DMS53 (cell line): ENCODE measurements around the gene AMPD3.

ENCODE experiments used
- DNase-seq: peaks from one replicate; lab custom pipeline; 2025; lab: John Stamatoyannopoulos, UW

The AMPD3 gene

GRCh38 chr11:10488934-10489691 lies 34.0 kb downstream of the AMPD3 start:
- no peak for DNase-seq

GRCh38 chr11:10490032-10490397 lies 35.0 kb downstream of the AMPD3 start:
- no peak for DNase-seq

DNA sequence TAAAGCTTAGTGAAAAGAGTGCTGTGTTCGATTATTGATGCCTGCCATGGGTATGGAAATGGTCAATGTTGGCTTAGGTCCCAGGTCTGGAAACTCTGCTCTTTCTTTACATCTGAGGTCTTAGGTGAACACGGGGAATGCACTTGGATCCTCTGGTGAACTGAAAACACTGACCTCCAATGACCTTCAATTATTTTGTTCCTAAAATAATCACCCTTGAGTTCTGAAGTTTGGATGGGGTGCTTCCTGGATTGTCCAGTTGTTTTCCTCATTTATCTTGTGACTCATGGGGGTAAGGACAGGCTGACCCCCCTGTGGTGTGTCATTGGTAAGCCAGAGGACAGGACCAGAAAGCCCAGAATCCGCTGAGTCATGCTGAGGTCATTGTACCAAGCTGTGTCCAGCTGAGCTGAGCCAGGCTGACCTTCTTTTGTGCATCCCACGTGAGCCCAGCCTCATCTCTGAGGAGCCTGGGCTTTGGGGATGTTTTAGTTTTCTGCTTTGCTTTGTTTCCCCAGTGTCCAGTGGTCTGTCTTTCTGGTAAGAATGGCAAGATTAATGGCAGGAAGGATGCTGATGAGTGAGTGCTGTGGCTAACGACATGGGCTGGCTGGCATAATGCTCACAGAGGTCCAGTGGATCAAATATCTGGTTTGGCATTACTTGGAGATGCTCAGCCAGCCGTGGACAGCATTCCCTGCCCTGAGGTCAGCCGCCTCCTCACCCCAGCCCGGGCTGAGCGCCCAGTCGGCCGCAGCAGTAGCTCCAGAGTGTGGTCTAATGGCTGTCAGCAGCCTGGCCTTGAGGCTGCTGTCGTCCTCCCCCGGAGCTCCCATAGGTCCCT lies 35.6 kb downstream of the AMPD3 start:
- DNase-seq = peak; percentile 74

DNA sequence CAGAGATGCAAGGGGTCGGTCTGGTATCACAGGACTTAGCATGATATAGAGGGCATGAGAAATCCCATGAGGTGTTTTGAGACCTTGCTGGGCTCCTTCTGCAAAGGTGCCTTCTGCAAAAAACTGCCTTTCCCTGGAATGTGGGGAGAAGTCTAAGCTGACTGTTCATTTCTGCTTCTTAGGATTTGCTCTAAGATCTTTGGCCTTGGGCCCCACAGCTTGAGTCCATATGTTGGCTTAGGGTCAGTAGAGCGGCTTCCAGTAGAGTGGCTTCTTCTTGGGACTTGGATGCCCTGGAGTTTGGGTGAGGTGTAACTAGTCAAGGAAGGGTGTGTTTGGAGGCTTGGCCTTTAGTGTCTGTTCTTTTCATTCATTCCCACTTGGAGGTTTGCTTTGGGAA lies 37.0 kb downstream of the AMPD3 start:
- no peak for DNase-seq

DNA sequence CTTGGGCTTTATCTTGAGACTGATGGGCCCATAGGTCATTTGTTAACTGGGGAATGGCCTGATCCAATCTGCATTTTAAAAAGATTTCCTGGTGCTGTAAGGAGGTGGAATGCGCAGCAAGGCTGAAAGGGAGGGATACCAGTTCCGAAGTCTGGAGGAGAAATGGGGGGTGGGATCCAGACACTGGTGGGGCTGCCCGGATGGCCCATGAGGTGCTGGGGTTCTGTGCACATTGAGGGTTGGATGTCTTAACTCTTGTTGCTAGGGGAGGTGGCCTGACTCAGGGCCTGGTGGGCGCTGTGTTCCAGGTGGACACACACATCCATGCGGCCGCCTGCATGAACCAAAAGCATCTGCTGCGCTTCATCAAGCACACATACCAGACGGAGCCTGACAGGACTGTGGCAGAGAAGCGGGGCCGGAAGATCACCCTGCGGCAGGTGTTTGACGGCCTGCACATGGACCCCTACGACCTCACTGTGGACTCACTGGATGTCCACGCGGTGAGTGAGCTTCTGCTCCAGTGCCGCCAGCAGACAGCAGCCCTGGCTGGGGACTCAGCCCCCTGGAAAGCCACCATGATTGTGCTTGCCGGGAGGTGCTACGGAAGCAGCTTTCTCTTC lies 38.1 kb downstream of the AMPD3 start:
- DNase-seq = no peak

DNA sequence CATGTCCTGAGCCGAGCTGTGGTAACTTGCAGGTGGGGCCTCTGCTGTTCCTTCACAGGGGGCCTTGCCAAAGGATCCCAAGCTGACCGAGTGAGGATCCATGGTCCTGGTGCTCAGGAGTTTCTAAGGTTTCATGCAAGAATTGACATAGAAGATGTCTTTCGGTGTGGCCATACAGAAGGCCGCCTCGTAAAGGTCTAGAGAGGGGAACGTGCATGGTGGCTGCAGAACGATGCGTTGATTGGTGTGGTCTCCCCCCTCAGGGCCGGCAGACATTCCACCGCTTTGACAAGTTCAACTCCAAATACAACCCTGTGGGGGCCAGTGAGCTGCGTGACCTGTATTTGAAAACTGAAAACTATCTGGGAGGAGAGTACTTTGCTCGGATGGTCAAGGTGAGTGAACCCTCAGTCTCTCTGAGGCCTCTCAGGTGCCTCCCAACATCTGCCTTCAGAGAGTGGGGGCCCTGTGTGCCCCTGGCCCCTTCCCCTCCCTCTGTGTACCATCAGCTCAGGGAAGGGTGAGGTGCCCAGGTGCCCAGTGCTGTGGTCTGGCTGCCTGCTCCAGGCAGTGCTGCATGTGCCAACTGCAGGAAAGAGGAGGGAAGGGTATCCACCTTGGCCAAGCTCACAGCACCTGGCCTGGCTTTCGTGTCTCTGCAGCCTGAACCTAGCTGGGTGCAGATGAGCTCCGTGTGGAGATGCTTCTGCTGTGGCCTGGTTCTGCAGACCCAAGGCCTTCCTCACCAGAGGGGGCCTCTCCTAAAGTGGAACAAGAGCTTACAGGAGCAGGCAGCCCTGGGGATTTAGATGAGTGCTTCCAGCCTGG lies 39.8 kb downstream of the AMPD3 start:
- DNase-seq = no peak

- no peak for DNase-seq
These were observed 40.4 kb downstream of the AMPD3 start for GRCh38 chr11:10495464-10495786.

DNA sequence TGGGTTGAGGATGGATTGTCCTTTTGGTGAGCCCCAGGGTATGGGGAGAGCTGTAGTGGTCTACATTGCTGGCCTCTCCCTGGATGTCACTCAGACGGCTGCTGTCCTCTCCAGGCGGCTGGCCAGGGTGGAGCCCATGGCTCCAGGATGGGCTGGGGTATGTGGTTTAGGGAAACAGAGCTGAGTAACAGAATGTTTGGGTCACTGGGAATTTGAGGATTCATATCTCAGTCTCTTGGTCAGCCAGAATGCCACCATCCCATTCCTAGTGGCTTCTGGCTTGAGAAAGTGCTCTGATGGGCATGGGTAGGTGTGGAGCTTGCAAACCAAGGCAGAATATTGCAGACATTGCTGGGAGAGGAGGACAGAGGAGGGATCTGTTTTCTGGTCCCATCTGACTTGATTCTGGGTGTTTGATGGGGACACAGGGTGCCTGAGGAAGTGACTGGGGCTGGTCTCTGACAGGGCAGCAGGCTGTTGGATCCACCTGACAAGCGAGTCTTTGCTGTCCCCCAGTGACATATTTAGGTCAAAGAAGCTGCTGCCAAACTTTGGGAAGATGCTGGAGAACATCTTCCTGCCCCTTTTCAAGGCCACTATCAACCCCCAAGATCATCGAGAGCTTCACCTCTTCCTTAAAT lies 41.4 kb downstream of the AMPD3 start:
- no peak for DNase-seq

DNA sequence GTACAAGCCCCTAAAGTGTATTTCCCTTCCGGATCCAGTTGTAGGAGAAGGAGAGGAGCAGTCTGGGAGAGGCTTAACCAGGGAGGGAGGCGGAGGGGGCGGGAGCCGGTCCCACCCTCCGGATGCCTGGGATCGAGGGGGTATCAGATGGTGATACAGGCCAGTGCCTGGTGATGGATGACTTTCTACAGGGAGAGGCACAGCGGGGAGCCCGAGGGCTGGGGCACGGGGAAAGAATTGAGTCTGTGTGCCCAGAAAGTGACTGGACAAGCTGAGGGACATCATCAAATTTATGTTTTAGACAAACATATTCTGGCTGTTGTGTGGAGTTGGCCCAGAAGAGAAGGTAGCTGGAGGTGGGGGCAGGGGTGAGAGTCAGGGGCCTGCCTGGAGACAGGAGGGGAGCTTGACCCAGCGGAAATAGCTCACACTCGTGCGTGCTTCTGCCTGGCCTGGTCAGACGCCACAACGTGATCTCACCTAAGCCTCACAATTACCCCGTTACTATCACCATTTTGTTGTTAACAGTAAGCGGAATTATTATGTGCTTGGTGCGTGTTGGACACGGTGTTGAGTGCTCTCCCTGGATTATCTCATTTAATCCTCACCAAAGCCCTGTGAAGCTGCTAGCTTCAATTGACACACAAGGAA lies 42.4 kb downstream of the AMPD3 start:
- DNase-seq = no peak

DNA sequence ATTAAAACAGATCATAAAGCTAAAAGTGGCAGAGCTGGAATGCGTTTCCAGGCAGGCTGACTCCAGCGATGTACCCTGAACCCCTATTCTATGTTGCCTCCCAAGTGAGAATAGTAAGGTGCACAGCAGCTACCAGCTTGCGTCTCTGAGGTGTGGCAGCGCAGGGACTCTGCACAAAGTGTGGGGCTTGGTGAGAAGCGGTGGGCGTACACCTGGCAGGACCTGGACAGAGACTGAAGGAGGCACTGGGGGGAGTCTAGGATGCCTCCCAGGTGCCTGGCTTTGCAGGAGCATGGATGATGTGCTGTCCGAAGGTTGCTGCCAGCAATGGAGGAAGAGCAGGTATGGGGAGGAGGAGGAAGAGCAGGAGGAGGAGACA lies 42.9 kb downstream of the AMPD3 start:
- DNase-seq = no peak

DNA sequence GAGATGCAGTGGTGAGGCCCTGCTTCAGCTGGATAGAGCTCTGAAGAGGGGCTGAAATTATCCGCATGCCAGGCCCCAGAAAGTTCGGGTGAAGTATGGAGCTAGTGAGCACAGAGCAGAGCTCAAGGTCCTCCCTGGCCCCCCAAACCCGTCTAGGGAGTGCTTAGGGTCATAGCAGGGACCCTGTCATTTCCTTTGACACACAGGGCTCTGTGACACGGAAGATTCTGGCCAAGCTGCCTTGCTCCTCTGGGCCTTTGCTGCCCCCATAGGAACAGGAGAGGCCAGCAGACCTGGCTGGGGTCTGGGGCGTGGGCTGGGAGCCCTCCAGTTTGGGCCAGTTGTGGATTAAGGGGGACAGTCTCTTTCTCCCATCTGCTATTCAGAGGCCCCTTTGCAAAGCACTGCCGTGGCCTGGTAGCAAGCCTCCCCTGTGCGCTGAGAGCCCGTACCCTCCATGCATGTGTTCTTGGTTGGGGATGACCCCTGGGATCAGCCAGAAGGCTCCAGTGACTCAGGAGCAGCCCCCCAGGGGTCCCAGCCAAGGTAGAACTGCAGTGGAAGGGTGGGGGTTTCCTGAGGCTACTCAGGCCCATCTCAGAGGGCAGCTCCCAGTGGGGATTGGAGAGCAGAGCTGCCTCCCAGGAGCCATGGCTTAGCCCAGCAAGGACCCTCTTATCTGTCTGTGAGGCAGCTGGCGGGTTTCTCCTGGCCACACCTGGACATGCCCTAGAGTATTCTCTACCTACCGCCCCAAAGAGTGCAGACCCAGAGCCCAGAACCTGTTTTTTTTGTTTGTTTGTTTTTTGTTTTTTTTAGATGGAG lies 43.6 kb downstream of the AMPD3 start:
- no peak for DNase-seq

GRCh38 chr11:10499452-10499851 lies 44.4 kb downstream of the AMPD3 start:
- no peak for DNase-seq

DNA sequence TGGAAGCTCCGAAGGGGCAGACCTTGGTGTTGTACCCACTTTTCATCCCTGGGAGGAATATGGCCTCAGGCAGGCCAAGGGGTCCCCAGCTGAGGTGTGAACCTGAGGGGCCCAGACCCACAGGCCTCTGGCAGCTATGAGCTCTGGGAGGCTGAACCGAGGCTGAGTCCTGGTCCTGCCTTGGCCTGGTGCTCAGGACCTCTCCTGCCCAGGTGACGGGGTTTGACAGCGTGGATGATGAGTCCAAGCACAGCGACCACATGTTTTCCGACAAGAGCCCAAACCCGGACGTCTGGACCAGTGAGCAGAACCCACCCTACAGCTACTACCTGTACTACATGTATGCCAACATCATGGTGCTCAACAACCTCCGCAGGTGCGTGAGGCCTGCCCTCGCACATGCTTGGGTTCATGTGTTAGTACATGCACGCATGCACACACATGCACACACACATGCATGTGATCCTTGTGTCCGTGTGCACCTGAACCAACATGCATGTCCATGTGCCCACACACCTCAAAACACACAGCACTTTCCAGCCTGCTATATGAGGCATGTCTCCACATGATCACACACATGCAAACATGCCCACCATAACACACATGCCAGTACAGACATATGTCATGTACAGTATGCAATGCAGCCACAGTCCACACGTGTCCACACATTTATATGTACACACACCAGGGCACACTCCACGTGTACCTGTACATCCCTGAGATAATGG lies 45.0 kb downstream of the AMPD3 start:
- no peak for DNase-seq

- DNase-seq = no peak
These were observed 46.0 kb downstream of the AMPD3 start for GRCh38 chr11:10500757-10501684.

- no peak for DNase-seq
These were observed 47.1 kb downstream of the AMPD3 start for GRCh38 chr11:10502065-10502680.

GRCh38 chr11:10502770-10503169 lies 47.7 kb downstream of the AMPD3 start:
- no peak for DNase-seq

DNA sequence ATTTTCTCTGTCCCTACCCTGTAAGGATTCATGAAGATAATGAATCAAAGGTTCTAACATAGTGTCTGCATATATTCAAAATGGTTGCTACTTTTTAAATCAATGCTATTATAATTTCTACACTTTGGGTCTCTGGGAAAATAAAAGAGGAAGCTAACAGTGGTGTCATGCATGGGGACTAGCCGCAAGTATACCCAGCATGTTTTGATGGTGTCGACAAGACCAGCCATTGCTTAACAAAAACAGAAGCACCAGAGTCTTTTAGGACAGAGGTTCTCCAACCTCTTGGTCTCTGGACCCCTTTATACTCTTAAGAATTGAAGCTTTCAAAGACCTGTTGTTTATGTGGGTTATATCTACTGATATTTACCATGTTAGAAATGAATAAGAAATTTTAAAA lies 48.2 kb downstream of the AMPD3 start:
- DNase-seq = no peak
